ENCODE data around the gene ARFRP1. TPM values are rescaled to one million over a fixed set of nuclear protein-coding genes. Genes with fewer than 3 reads are reported as not detected.

Gene ARFRP1
- total RNA-seq, 2 experiments from 2014 or later: 41.7 to 44.2 TPM

DNA sequence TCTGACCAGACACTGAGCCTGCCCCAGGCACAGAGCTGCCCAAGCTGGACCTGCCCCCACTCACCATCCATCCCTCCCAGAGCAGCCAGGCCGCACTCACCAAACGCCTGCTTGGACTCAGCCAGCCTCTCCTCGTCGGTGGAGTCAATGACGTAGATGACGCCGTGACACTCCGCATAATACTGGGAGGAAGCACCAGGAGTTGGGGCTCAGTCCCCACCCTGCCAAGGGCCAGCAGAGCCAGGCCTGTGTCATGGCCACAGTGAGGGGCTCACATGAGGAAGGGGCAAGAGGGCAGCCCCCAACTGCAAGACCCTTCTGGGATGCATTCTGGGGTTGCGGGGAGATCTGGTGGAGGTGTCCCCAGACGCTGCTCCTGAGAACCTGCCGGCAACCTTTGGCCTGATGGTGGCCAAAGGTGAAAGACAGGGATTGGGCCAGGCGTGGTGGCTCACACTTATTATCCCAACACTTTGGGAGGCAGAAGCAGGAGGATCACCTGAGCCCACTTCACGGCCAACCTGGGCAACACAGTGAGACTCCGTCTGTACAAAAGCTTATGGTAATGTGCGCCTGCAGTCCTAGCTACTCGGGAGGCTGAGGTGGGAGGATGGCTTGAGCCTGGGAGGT, 5.6 kb downstream of the ARFRP1 start:
- DNase-seq: no peak
- no peaks in the 10 kb centered on the region for H3K9me3 Mint-ChIP-seq
- H3K4me1 Mint-ChIP-seq (ENCODE audit: low read depth): peaks cover 26% of the 10 kb centered on the region
- ChIA-PET CTCF (no interaction called here), POLR2A (interaction anchor here (0.9 to 1.5 kb wide), 2 partner anchors 16 to 162 kb away, joined by 4 to 5 read pairs; no protein-coding TSS in a partner anchor)
- H3K4me3 Mint-ChIP-seq: no peak overlapping the region
- H3K27ac Mint-ChIP-seq: no peak overlapping the region
- H3K27me3 Mint-ChIP-seq: no peaks in the 10 kb centered on the region
- no peak for ATAC-seq
- peaks cover 15% of the 10 kb centered on the region for H3K36me3 Mint-ChIP-seq (ENCODE audit: low read depth)
- intact Hi-C loops (cut with micrococcal nuclease): loop anchor here (10.0 kb wide), 1 partner anchor 163 kb away; the partner anchor contains the start of genes ABHD16B and TPD52L2
- TF ChIP-seq, protein P1, sequence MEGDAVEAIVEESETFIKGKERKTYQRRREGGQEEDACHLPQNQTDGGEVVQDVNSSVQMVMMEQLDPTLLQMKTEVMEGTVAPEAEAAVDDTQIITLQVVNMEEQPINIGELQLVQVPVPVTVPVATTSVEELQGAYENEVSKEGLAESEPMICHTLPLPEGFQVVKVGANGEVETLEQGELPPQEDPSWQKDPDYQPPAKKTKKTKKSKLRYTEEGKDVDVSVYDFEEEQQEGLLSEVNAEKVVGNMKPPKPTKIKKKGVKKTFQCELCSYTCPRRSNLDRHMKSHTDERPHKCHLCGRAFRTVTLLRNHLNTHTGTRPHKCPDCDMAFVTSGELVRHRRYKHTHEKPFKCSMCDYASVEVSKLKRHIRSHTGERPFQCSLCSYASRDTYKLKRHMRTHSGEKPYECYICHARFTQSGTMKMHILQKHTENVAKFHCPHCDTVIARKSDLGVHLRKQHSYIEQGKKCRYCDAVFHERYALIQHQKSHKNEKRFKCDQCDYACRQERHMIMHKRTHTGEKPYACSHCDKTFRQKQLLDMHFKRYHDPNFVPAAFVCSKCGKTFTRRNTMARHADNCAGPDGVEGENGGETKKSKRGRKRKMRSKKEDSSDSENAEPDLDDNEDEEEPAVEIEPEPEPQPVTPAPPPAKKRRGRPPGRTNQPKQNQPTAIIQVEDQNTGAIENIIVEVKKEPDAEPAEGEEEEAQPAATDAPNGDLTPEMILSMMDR (IDR thresholded peaks at IDR 0.05): no peak

DNA sequence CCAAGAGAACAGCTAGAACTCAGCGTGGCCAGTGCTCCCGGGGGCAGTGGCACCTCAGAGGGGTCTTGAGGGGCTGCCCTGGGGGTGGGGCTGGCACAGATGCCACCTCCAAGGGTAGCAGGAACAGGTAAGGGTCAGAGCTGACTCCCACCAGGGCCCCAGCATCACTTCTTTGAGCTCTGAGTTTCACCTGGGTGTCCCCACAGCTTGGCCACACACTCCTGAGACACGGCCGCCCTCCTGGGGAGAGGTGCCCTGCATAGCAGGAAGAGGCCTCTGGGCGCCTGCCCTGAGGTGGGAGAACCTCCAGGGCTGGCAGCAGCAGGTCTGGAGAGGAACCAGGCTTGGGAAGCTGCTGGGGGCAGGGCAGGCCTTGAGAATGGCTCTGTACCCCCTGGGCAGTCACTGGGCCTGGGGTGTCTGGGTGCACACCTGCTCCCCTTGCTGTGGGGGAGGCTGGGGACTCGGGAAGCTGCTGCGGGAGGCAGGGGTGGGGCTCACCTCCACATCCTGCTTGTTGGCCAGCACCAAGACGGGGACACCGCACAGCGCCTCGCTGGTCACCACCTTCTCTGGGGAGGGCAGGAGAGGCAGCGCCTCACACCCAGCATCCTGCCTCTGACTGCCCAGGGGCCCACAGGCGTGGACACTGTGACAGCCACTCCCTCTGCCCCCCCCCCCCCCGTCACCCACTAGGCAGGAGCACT, 6.3 kb downstream of the ARFRP1 start:
- Mint-ChIP-seq H3K27ac (no peak overlapping the region), H3K27me3 (no peaks in the 10 kb centered on the region), H3K9me3 (no peaks in the 10 kb centered on the region), H3K4me1 (ENCODE audit: low read depth) (peaks cover 23% of the 10 kb centered on the region), H3K36me3 (ENCODE audit: low read depth) (peaks cover 11% of the 10 kb centered on the region), H3K4me3 (no peak overlapping the region)
- TF ChIP-seq, protein P1 (IDR thresholded peaks at IDR 0.05): no peak
- ATAC-seq: no peak
- no peak for DNase-seq
- CTCF ChIA-PET: no interaction called here
- POLR2A ChIA-PET: interaction anchor here (0.8 to 1.5 kb wide), 3 partner anchors 15 to 163 kb away, joined by 3 to 5 read pairs (median 4); no protein-coding TSS in a partner anchor
- intact Hi-C loops (cut with micrococcal nuclease): loop anchor here (10.0 kb wide), 1 partner anchor 163 kb away; the partner anchor contains the start of genes ABHD16B and TPD52L2

DNA sequence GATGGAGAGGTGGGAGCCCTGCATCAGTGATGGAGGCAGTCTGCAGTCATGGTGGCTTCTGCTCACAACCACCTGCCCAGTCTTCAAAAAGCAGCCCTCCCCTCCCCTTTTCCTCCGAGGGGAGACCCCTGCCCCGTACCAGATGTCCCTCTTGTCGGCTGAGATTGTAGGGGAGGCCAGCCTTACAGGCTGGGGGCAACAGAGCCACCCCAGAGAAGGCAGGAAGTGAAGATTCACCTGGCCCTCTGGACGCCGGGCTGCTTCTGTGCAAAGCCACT, 6.8 kb downstream of the ARFRP1 start:
- CTCF ChIA-PET: interaction anchor here (0.6 kb wide), 1 partner anchor 49 kb away, joined by 3 read pairs; no protein-coding TSS in a partner anchor
- POLR2A ChIA-PET: interaction anchor here (0.8 to 0.9 kb wide), 2 partner anchors 36 to 163 kb away, joined by 3 to 4 read pairs; no protein-coding TSS in a partner anchor
- H3K4me1 Mint-ChIP-seq (ENCODE audit: low read depth): peaks cover 23% of the 10 kb centered on the region
- no peaks in the 10 kb centered on the region for H3K27me3 Mint-ChIP-seq
- no peak overlapping the region for H3K4me3 Mint-ChIP-seq
- H3K9me3 Mint-ChIP-seq: no peaks in the 10 kb centered on the region
- ATAC-seq: no peak
- H3K27ac Mint-ChIP-seq: no peak overlapping the region
- DNase-seq: no peak
- TF ChIP-seq, protein P1 (IDR thresholded peaks at IDR 0.05): no peak
- intact Hi-C loops (cut with micrococcal nuclease): loop anchor here (10.0 kb wide), 1 partner anchor 164 kb away; the partner anchor contains the start of genes ABHD16B and TPD52L2
- H3K36me3 Mint-ChIP-seq (ENCODE audit: low read depth): peaks cover 10% of the 10 kb centered on the region

DNA sequence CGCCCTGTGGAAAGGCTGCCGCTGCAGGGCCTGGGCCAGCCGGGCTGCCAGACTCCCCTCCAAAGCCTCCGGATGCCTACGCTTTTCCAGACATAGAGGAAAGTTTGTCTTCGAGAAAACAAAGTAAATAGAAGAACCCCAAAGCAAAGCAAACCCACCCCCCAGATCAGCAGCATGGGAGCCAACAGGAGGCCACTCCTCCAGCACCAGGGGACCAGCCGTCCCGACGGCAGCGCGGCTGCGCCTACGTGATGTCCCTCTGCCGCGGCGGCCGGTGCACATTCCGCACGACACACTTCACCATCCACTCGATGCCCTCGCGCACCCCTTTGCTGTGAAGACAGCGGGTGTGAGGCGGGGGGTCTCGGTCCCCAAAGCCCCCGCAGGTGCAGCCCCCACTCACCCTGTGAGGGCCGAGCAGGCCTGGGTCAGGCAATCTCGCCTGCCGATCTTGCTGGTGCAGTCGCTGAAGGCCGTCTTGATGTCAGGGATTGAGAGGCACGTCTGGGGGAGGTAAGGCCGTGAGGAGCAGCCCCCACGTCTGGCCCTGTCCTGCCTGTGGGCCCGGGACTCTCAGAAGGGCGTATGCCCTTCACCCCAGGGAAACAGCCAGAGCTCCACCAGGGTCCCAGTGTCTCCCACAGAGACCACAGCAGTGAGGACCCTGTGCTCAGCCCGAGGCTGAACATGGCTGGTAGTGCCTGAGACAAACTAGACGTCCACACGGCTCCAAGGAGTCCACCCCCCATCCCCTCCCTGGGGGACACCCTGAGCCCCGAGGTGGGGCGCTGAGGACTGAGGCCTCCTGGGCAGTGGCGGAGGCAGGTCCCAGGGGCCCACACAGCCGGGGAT, 7.4 kb downstream of the ARFRP1 start:
- peaks cover 23% of the 10 kb centered on the region for H3K4me1 Mint-ChIP-seq (ENCODE audit: low read depth)
- intact Hi-C loops (cut with micrococcal nuclease): loop anchor here (10.0 kb wide), 1 partner anchor 164 kb away; the partner anchor contains the start of genes ABHD16B and TPD52L2
- H3K36me3 Mint-ChIP-seq (ENCODE audit: low read depth): peaks cover 5% of the 10 kb centered on the region
- ChIA-PET CTCF (interaction anchor here (0.6 kb wide), 1 partner anchor 50 kb away, joined by 3 read pairs; no protein-coding TSS in a partner anchor), POLR2A (interaction anchor here (0.8 to 1.7 kb wide), 2 partner anchors 34 to 36 kb away, joined by 3 to 4 read pairs; no protein-coding TSS in a partner anchor)
- H3K27ac Mint-ChIP-seq: no peak overlapping the region
- DNase-seq: no peak
- no peaks in the 10 kb centered on the region for H3K9me3 Mint-ChIP-seq
- TF ChIP-seq, protein P1 (IDR thresholded peaks at IDR 0.05): no peak
- ATAC-seq: no peak
- no peaks in the 10 kb centered on the region for H3K27me3 Mint-ChIP-seq
- no peak overlapping the region for H3K4me3 Mint-ChIP-seq

All from activated CD8-positive, alpha-beta T cell treated with anti-CD3 and anti-CD28 coated beads for 36 hours (primary cell).